HepG2 (cell line): ENCODE measurements around the gene ALK.

Experiments used
- CTCF ChIP-seq: sonication (generic); formaldehyde crosslinking; IDR thresholded peaks from 2 replicates; pipeline ENCODE4 v1.5.0; 2020; ENCODE audit warnings: mild to moderate bottlenecking, missing genetic modification reagents, moderate library complexity
- ETS1 ChIP-seq: sonication (generic); formaldehyde crosslinking; IDR thresholded peaks from 2 replicates; pipeline ENCODE4 v1.4.0; 2020; ENCODE audit warnings: missing genetic modification reagents
- FOSL1 ChIP-seq: sonication (generic); formaldehyde crosslinking; IDR thresholded peaks from 2 replicates; pipeline ENCODE4 v1.9.0; 2021; ENCODE audit warnings: missing genetic modification reagents, borderline replicate concordance
- FOSL2 ChIP-seq: sonication (generic); formaldehyde crosslinking; IDR thresholded peaks from 2 replicates; pipeline ENCODE4 v1.4.0; 2020; ENCODE audit warnings: missing genetic modification reagents
- PHF20 ChIP-seq: sonication (generic); formaldehyde crosslinking; IDR thresholded peaks from 2 replicates; pipeline ENCODE4 v1.5.0; 2020; ENCODE audit warnings: mild to moderate bottlenecking, missing genetic modification reagents
- POLR2AphosphoS5 ChIP-seq: IDR thresholded peaks from 2 replicates; pipeline ENCODE4 v1.6.1; 2012; ENCODE audit warnings: low read depth, low read length
- RAD21 ChIP-seq: fragments of 450-650 bp; formaldehyde crosslinking; IDR thresholded peaks from 2 replicates; pipeline ENCODE4 v1.5.0; 2020; ENCODE audit warnings: mild to moderate bottlenecking
- RNF2 ChIP-seq: fragments of 450-650 bp; conservative IDR thresholded peaks from 2 replicates; pipeline ENCODE4 v1.6.1; 2016; ENCODE audit warnings: low read depth
- ZBTB26 ChIP-seq: IDR thresholded peaks from 2 replicates; pipeline ENCODE4 v1.6.1; 2016; ENCODE audit warnings: missing compliant biosample characterization, missing genetic modification reagents, borderline replicate concordance
- ZNF780A ChIP-seq: sonication (generic); formaldehyde crosslinking; IDR thresholded peaks from 2 replicates; pipeline ENCODE4 v1.8.0; 2022; ENCODE audit warnings: mild to moderate bottlenecking, missing genetic modification reagents, moderate library complexity

- no peak for TF ChIP-seq ZNF780A
- no peak for TF ChIP-seq RAD21
- no peak for TF ChIP-seq ZBTB26 (CRISPR knock-in tag)
- TF ChIP-seq POLR2AphosphoS5: no peak
- no peak for TF ChIP-seq ETS1 (CRISPR knock-in tag)
- no peak for TF ChIP-seq CTCF (CRISPR knock-in tag)
- no peak for TF ChIP-seq FOSL2 (CRISPR knock-in tag)
- TF ChIP-seq FOSL1 (CRISPR knock-in tag): no peak
- no peak for TF ChIP-seq RNF2
- TF ChIP-seq PHF20 (CRISPR knock-in tag): no peak
These were observed 702.7 kb downstream of the ALK start for GRCh38 chr2:29218550-29219125.
